SK-N-SH (cell line): Measurements from ENCODE around the gene OR1M1.

Experiments used
- CHD2 ChIP-seq: fragments of 150-350 bp; IDR thresholded peaks from 2 replicates; pipeline ENCODE4 v1.6.1; 2018; ENCODE audit warnings: low read length; ENCODE audit not compliant: partially characterized antibody
- CTCF ChIP-seq: fragments of 200-600 bp; sonication (generic); IDR thresholded peaks from 2 replicates; pipeline ENCODE4 v1.6.1; 2017; ENCODE audit warnings: antibody characterized with exemption, mild to moderate bottlenecking, moderate library complexity
- EP300 ChIP-seq, 2 experiments: IDR thresholded peaks; 2 replicates each; pipeline versions ENCODE4 v1.4.0 to v1.6.1; 2012; ENCODE audit warnings: borderline replicate concordance in 1 of 2, low read depth in 1 of 2, low read length in 1 of 2
- POLR2AphosphoS5 ChIP-seq: IDR thresholded peaks from 2 replicates; pipeline ENCODE4 v1.6.1; 2012; ENCODE audit warnings: low read depth, low read length
- YY1 ChIP-seq: IDR thresholded peaks from 2 replicates; pipeline ENCODE4 v1.4.0; 2012; ENCODE audit warnings: low read depth, mild to moderate bottlenecking

- TF ChIP-seq POLR2AphosphoS5 (no peak), YY1 (no peak), EP300 (IDR thresholded peaks at IDR 0.05; ENCODE audit: borderline replicate concordance in 1 of 2, low read depth in 1 of 2, low read length in 1 of 2) (no peak), CTCF (no peak), CHD2 (no peak)
These were observed 29.7 kb downstream of the OR1M1 start for GRCh38 chr19:9116547-9116946.
